ENCODE measurements around the gene COTL1.

The COTL1 gene

GRCh38 chr16:84614073-84614459 is 3.8 kb downstream of the COTL1 start:
- no peak for DNase-seq (ENCODE audit: low read depth in 2 of 2)

- DNase-seq (ENCODE audit: low read depth in 2 of 2) = no peak
These were observed 4.3 kb downstream of the COTL1 start for GRCh38 chr16:84613408-84614072.

GRCh38 chr16:84612686-84613085 is 5.2 kb downstream of the COTL1 start:
- no peak for DNase-seq (ENCODE audit: low read depth in 2 of 2)

DNA sequence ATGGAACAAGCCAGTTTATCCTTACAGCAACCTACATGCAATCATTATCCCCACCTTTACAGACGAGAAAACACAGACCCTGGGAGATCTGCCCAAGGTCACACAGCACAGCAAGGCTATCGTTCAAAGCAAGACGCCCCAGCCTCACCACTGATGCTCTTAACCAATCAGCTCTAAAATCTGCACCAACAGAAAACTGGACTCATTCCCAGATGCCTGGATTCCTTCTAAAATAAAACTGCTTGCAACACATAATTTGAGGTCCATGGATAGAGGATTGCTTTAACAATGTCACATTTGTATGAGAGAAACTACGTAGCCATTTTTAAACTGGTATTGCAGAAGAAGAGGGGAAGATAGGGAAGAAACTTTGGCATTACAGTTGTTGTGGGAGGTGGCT is 6.8 kb downstream of the COTL1 start:
- no peak for DNase-seq (ENCODE audit: low read depth in 2 of 2)

DNA sequence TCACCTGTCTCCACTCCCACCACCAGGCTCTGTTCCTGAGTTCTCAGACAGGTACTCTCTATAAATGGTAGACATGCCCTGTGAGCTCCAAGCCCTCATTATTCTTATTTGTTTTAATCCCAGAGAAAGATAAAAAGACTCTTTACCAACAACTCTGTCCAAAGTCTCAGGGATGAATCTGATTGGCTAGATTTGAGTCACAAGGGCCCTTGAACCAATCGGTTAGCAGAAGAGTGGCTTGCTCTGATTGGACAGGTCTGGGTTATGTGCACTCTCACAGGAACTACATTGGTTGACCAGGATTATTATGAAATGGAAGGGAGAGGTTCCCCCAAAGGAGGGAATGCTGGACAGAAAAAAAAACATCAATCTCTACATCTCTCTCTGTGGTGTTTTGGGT is 7.5 kb downstream of the COTL1 start:
- no peak for DNase-seq (ENCODE audit: low read depth in 2 of 2)

- DNase-seq (ENCODE audit: low read depth in 2 of 2) = no peak
These were observed 8.2 kb downstream of the COTL1 start for GRCh38 chr16:84609563-84610177.

DNA sequence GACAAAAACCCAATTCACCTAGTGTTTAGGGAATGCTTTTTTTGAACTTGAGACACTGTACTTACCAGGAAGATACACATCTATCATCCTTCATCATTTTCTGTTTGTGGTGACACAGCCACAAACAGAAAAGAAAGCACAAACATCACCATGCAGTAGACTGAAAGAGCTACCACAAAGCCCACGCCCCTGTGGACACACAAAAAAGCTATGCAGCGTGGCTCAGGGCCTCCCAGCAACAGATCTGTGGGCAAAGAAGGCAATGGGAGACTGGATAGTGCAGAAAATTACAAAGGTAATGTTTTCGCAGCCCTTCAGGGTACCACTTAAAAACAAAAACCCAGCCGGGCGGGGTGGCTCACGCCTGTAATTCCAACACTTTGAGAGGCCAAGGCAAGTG is 9.6 kb downstream of the COTL1 start:
- DNase-seq (ENCODE audit: low read depth in 2 of 2) = no peak

DNA sequence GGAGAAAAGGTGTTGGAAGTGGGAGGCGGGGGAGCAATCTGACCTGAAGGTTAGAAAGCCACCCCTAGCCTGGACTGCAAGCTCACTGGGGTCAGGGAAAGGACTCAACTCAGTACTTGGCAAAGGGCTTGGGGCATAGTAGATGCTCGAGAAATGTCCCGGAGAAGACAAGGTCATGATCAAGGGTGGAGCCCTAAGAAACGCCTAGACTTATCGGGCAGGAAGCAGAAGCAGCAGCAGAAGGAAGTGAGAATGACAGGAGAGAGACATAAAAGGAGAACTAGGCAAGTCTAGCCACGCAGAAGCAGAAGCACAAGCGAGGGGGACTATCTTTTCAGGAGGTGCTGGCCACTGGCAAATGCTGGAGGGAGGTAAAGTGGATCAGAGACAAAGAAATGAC is 10.2 kb downstream of the COTL1 start:
- no peak for DNase-seq (ENCODE audit: low read depth in 2 of 2)

DNA sequence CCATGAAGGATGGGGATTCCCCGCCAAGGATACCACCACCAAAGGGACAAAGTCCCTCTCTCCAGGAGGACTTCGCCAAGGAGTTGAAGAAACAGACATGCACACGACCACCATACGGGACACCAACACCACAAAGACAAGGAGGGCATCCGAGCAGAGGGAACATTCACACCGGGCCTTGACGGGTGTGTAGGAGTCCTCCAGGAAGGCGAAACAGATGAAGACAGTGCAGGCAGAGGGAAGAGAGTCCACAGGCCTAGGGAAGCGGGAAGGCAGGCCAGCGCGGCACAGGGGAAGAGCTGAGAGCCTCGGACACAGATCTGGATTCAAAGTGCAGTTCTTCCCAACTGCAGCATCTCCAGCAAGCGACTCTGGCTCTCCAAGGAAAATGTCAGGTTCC is 10.8 kb downstream of the COTL1 start:
- no peak for DNase-seq (ENCODE audit: low read depth in 2 of 2)

GRCh38 chr16:84606081-84606875 is 11.6 kb downstream of the COTL1 start:
- DNase-seq (ENCODE audit: low read depth in 2 of 2) = no peak

DNA sequence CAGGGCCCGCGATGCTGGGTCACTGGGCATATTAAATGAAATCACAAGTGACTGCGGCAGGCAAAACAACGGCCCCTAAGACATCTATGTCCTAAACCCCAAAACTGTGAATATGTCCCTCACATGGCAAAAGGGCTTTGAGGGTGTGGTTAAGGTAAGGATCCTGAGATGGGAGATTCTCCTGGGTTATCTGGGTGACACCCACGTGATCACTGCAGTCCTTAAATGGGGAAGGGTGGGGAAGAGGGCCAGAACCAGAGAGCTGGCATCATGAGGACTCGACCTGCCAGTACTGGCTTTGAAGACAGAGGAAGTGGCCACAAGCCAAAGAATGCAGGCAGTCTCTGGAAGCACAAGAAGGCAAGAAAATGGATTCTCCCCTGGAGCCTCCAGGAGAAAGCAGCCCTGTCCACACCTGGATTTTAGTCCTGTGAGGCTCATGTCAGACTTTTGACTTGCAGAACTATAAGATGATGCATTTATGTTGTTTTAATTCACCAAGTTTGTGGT is 12.5 kb downstream of the COTL1 start:
- DNase-seq (ENCODE audit: low read depth in 2 of 2) = no peak

DNA sequence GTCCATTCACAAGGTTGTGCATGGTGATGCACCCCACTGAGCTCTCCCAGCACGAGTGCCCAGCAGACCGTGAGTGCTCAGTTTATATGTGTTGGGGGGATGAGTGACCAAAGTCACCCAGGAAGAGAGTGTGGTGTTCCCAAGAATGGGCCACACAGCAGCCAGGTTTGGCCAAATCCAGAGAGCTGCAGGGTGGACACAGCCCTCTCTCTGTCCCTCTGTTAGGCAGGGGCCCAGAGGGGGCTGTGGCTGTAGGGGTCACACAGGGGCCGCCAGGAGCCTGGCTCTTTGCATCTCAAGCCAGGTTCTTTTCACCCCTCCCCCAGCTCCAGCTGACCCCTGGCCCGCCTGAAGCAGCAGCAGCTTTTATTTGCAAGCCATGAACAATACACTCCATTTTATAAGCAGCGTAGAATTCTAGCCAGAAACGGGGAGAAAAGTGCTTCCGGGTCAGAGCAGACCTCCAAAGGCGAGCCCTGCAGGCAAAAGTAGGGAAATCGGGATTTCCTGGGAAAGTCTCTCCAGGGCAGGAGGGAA is 13.3 kb downstream of the COTL1 start:
- no peak for DNase-seq (ENCODE audit: low read depth in 2 of 2)

GRCh38 chr16:84603940-84604339 is 13.9 kb downstream of the COTL1 start:
- no peak for DNase-seq (ENCODE audit: low read depth in 2 of 2)

- DNase-seq (ENCODE audit: low read depth in 2 of 2) = no peak
These were observed 14.6 kb downstream of the COTL1 start for GRCh38 chr16:84603140-84603816.

DNA sequence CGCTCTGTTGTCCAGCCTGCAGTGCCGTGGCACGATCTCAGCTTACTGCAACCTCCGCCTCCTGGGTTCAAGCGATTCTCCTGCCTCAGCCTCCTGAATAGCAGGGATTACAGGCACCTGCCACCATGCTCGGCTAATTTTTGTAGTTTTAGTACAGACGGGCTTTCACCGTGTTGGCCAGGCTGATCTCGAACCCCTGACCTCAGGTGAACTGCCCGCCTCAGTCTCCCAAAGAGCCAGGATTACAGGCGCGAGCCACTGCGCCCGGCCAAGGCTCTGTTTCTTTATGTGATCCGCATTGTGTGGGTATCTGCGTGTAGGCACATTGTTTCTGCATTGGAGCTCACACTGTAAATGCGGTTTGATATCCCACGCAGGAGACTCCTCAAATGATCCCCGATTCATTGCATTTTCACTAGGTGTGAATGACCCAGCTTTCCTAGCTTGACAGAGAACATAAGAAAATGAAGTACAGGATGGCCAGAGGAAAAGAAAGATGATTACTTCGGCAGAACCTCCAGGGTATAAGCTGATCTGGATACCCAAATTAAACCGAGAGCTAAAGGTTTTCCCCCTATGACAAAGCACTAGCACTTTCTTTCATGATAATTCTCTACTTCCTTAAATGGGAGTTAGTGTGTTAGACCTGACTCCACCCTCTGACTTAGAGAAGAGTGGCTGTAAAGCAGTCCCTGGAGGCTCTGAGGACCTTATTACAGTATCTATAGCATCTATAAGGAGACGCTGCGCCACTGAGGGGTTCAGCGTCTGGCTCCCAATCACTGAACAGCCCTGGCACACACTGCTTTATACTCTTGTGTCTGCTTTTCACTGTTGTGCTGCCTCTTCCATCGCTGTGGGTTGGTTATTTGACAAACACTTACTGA is 17.3 kb downstream of the COTL1 start:
- DNase-seq (ENCODE audit: low read depth in 2 of 2) = no peak

- no peak for DNase-seq (ENCODE audit: low read depth in 2 of 2)
These were observed 18.2 kb downstream of the COTL1 start for GRCh38 chr16:84599521-84600202.

DNA sequence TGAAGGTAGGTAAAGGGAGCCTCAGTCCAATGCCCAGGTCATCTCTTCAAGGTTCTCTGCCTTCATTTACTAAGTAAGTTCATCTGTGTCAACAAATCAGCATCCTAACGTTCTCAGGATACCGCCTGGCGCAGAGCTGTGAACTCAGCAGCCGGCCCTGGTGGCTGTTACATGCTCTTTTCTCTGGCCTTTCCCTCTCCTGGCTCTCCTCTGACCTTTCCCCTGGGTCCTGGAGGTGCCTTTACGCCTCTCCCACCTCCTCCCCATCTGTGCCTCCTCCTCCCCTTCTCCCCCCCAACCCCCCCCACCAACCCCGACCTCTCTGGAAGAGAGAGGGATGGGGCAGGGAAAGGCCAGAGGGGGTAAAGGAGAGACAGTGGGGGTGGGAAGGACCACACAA is 19.5 kb downstream of the COTL1 start:
- DNase-seq (ENCODE audit: low read depth in 2 of 2) = no peak

DNA sequence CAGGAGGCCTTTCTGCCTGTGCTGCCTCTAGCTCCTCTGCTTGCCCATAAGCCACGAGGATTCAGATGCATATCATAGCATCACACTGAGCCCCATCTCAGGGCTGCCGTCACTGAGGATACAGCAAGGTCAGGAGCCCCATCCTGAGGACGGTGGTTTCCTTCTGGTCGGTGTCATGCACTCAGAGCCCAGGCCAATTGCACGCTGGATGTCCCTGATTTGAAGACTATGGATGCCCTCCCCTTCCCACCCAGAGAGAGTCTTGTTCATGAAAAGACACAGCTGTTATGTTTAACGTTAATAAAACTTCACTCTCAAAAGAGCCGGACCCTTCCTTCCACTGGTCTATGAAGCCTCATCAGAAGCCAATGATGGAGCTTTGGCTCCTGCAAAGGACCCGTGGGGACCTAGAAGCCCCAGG is 19.9 kb downstream of the COTL1 start:
- no peak for DNase-seq (ENCODE audit: low read depth in 2 of 2)

- DNase-seq (ENCODE audit: low read depth in 2 of 2) = no peak
These were observed 20.4 kb downstream of the COTL1 start for GRCh38 chr16:84597528-84597896.

DNA sequence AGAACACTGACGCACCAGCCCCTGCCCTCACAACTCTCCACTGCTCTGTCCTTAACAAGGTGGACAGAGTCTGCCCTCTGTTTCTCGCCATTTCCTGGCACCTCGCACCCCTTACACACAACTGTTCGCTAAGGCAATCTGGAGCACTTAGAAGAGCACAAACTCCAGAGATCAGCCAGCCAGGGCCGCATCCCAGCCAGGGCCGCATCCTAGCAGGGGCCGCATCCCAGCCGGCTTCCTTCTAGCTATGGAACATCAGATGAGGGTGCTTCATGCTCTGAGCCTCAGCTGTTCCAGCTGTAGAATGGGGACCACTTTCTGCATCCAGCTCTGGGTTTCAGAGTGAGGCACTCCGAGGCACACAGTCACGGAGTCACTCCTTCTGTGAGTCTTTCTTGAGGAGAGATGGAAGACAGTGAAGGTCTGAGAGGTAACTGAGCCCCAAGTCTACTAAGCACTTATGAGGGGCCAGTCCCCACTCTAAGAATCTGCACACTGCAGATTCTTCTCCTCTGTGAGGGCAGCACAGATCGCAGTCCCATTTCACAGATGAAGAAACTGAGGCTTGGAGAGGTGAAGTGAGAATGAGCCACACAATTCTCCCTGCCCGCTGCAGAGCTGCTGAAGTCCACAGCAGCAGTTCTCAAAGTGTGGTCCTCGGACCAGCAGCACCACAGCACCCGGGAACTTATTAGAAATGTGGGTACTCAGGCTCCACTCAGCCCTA is 20.9 kb downstream of the COTL1 start:
- DNase-seq (ENCODE audit: low read depth in 2 of 2) = no peak

Measured in stimulated activated CD4-positive, alpha-beta T cell treated with anti-CD3 and anti-CD28 coated beads, Interleukin-1b, Interleukin-23, amount 100 ng/mL, for 1 hour (primary cell).